ENCODE measurements around the gene CALML6. TPM values are rescaled to one million over a fixed set of nuclear protein-coding genes. Genes with fewer than 3 reads are reported as not detected.

The CALML6 gene
- total and polyA plus RNA-seq, 4 donors: 1.1 to 4.5 TPM; not detected in 2

DNA sequence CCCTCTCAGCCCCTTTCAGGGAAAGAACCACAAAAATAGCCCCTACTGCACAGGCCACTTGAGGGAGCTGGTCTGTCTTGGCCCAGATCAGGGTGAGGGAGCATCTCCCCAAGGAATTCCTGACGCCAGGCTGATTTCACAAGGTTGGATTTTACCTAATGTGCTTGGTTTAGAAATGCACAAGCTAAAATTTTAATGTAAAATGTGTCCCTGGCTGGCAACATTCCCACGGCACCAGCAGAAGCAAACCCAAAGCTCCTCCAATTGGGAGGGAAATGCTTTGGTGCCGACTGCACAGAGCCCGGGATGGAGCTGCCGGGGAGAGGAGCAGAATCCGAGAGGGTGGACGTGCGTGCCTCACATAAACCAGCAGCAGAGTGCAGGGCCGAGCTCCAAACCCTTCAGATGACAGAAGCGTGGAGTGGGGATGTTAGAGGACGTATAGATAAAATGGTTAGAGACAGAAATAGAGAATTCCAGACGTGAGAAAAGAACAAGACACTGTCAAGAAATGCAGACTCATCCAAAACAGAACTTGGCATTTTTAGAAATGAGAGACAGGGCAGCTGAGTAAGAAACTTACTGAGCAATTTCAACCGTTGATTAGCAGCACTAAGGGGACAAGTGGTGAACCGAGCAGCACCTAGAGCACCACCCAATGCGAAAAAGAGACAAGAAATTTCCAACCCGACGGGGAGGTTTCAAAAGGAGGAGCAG, 45.6 kb downstream of the CALML6 start:
- Histone ChIP-seq H3K4me1 (ENCODE audit: control insufficient read depth in 1 of 2, insufficient read depth in 2 of 2, low read length in 2 of 2) (no peaks in the 10 kb centered on the region), H3K27me3 (ENCODE audit: control insufficient read depth in 1 of 2, insufficient read depth in 2 of 2, low read length in 1 of 2) (no peaks in the 10 kb centered on the region), H3K9me3 (ENCODE audit: control insufficient read depth, low read length) (no peaks in the 10 kb centered on the region), H3K27ac (ENCODE audit: low read depth in 1 of 2, low read length in 2 of 2) (no peak overlapping the region), H3K36me3 (ENCODE audit: control insufficient read depth in 1 of 2, insufficient read depth in 2 of 2, low read length in 1 of 2) (no peaks in the 10 kb centered on the region), H3K4me3 (ENCODE audit: low read length in 2 of 2) (no peak overlapping the region)
- intact Hi-C loops (cut with DNase I): no loop called here
- DNase-seq (no peak), ATAC-seq (ENCODE audit: low FRiP score) (no peak)
- WGBS, 2 donors: 21 to 24% methylated on average over 17 of the region's 17 CpGs

- Histone ChIP-seq H3K27me3 (ENCODE audit: control insufficient read depth in 1 of 2, insufficient read depth in 2 of 2, low read length in 1 of 2) (no peaks in the 10 kb centered on the region), H3K36me3 (ENCODE audit: control insufficient read depth in 1 of 2, insufficient read depth in 2 of 2, low read length in 1 of 2) (no peaks in the 10 kb centered on the region), H3K9me3 (ENCODE audit: control insufficient read depth, low read length) (no peaks in the 10 kb centered on the region), H3K27ac (ENCODE audit: low read depth in 1 of 2, low read length in 2 of 2) (no peak overlapping the region), H3K4me3 (ENCODE audit: low read length in 2 of 2) (no peak overlapping the region), H3K4me1 (ENCODE audit: control insufficient read depth in 1 of 2, insufficient read depth in 2 of 2, low read length in 2 of 2) (no peaks in the 10 kb centered on the region)
- intact Hi-C loops (cut with DNase I): no loop called here
- no peak for ATAC-seq (ENCODE audit: low FRiP score)
- no peak for DNase-seq
- 75 to 77% methylated on average over 2 of the region's 2 CpGs for WGBS, 2 donors
Observed at GRCh38 chr1:1962752-1963151, 47.7 kb downstream of the CALML6 start.

- no peak for DNase-seq
- Histone ChIP-seq H3K36me3 (ENCODE audit: control insufficient read depth in 1 of 2, insufficient read depth in 2 of 2, low read length in 1 of 2) (no peaks in the 10 kb centered on the region), H3K9me3 (ENCODE audit: control insufficient read depth, low read length) (no peaks in the 10 kb centered on the region), H3K27ac (ENCODE audit: low read depth in 1 of 2, low read length in 2 of 2) (no peak overlapping the region), H3K27me3 (ENCODE audit: control insufficient read depth in 1 of 2, insufficient read depth in 2 of 2, low read length in 1 of 2) (no peaks in the 10 kb centered on the region), H3K4me3 (ENCODE audit: low read length in 2 of 2) (no peak overlapping the region), H3K4me1 (ENCODE audit: control insufficient read depth in 1 of 2, insufficient read depth in 2 of 2, low read length in 2 of 2) (no peaks in the 10 kb centered on the region)
- intact Hi-C loops (cut with DNase I): no loop called here
- ATAC-seq (ENCODE audit: low FRiP score): no peak
- 88% methylated on average over 17 of the region's 17 CpGs for WGBS, 2 donors
Observed at GRCh38 chr1:1963570-1963969, 48.5 kb downstream of the CALML6 start.

GRCh38 chr1:1964811-1965210, 49.8 kb downstream of the CALML6 start:
- DNase-seq: no peak
- Histone ChIP-seq H3K36me3 (ENCODE audit: control insufficient read depth in 1 of 2, insufficient read depth in 2 of 2, low read length in 1 of 2) (no peaks in the 10 kb centered on the region), H3K27ac (ENCODE audit: low read depth in 1 of 2, low read length in 2 of 2) (no peak overlapping the region), H3K27me3 (ENCODE audit: control insufficient read depth in 1 of 2, insufficient read depth in 2 of 2, low read length in 1 of 2) (no peaks in the 10 kb centered on the region), H3K4me1 (ENCODE audit: control insufficient read depth in 1 of 2, insufficient read depth in 2 of 2, low read length in 2 of 2) (no peaks in the 10 kb centered on the region), H3K4me3 (ENCODE audit: low read length in 2 of 2) (no peak overlapping the region), H3K9me3 (ENCODE audit: control insufficient read depth, low read length) (no peaks in the 10 kb centered on the region)
- intact Hi-C loops (cut with DNase I): no loop called here
- 77 to 80% methylated on average over 25 of the region's 25 CpGs for WGBS, 2 donors
- no peak for ATAC-seq (ENCODE audit: low FRiP score)

DNA sequence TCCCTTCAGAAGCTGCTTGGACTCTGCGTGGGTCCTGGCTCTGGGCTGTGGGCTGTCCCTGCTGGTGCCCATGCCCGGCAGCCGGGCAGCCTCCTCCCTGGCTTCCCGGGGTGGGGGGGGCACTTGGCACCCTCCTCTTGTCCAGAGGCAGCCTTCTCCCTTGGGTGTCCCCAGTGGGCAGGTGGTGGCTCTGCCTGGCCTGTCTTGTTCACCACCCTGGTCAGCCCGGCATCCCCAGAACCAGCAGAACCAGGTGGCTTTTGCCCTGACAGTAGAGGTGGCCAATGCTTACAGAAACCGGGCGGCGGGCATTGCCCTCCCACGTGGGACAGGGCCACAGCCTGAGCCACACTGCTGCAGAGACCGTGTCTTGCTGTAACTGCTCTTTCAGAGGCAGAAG, 50.5 kb downstream of the CALML6 start:
- no peak for DNase-seq
- Histone ChIP-seq H3K27me3 (ENCODE audit: control insufficient read depth in 1 of 2, insufficient read depth in 2 of 2, low read length in 1 of 2) (no peaks in the 10 kb centered on the region), H3K9me3 (ENCODE audit: control insufficient read depth, low read length) (no peaks in the 10 kb centered on the region), H3K4me1 (ENCODE audit: control insufficient read depth in 1 of 2, insufficient read depth in 2 of 2, low read length in 2 of 2) (no peaks in the 10 kb centered on the region), H3K4me3 (ENCODE audit: low read length in 2 of 2) (no peak overlapping the region), H3K36me3 (ENCODE audit: control insufficient read depth in 1 of 2, insufficient read depth in 2 of 2, low read length in 1 of 2) (no peaks in the 10 kb centered on the region), H3K27ac (ENCODE audit: low read depth in 1 of 2, low read length in 2 of 2) (no peak overlapping the region)
- WGBS, 2 donors: 55% methylated on average over 10 of the region's 10 CpGs
- ATAC-seq (ENCODE audit: low FRiP score): no peak
- intact Hi-C loops (cut with DNase I): no loop called here

DNA sequence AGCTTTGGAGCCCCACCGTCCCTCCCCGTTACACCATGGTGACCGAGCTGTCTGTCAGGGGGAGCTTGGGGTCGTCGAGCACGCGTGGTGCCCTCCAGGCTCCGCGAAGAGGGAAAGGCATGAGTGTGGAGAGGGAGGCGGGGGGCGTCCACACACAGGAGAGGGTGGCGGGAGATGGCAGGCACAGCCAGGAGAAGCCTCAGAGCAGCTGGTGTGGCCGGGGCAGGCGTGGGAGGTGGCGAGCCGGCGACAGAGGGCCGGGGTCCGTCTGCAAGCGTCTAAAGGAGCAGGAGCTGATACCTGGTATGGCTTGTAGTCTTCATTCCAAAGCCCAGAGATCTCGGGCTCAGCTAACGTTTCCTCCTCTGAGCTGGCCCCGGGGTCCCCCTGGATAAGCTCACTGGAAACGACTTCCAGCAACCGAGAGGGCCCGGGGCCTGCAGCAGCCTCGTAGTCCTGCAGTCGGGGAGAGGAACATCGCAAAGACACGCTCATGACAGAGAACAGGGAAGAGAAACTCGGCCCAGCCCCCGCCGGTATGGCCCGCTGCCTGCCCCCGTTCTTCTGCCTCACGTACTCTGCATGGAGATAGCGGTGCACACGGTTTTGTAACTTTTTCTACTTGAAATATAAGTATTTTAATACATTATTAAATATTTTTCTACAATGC, 51.1 kb downstream of the CALML6 start:
- H3K9me3 ChIP-seq (ENCODE audit: control insufficient read depth, low read length): no peaks in the 10 kb centered on the region
- no peaks in the 10 kb centered on the region for H3K27me3 ChIP-seq (ENCODE audit: control insufficient read depth in 1 of 2, insufficient read depth in 2 of 2, low read length in 1 of 2)
- H3K4me1 ChIP-seq (ENCODE audit: control insufficient read depth in 1 of 2, insufficient read depth in 2 of 2, low read length in 2 of 2): no peaks in the 10 kb centered on the region
- no peak for ATAC-seq (ENCODE audit: low FRiP score)
- no peaks in the 10 kb centered on the region for H3K36me3 ChIP-seq (ENCODE audit: control insufficient read depth in 1 of 2, insufficient read depth in 2 of 2, low read length in 1 of 2)
- DNase-seq: no peak
- H3K27ac ChIP-seq (ENCODE audit: low read depth in 1 of 2, low read length in 2 of 2): no peak overlapping the region
- intact Hi-C loops (cut with DNase I): no loop called here
- H3K4me3 ChIP-seq (ENCODE audit: low read length in 2 of 2): no peak overlapping the region
- WGBS, 2 donors: 52 to 54% methylated on average over 38 of the region's 38 CpGs

Other genes with a start within 250 kb of the CALML6 start
- 10 to 100 TPM; 25.2 to 53.5 TPM for gene SLC35E2B, start 222.5 kb upstream of the CALML6 start, total RNA-seq
- 10 to 100 TPM in 1 of 2 donors, 1 to 10 TPM in 1; 8.1 to 32.0 TPM for gene SLC35E2B, start 222.5 kb upstream of the CALML6 start, polyA plus RNA-seq
- 10 to 100 TPM; 52.7 to 53.1 TPM for gene CDK11A, start 190.9 kb upstream of the CALML6 start, total RNA-seq
- 10 to 100 TPM; 26.3 to 56.3 TPM for gene CDK11A, start 190.9 kb upstream of the CALML6 start, polyA plus RNA-seq
- gene NADK, start 136.8 kb upstream of the CALML6 start, total RNA-seq: 10 to 100 TPM; 76.0 to 79.2 TPM
- 10 to 100 TPM; 66.0 to 87.7 TPM for gene NADK, start 136.8 kb upstream of the CALML6 start, polyA plus RNA-seq
- gene GNB1, start 24.2 kb upstream of the CALML6 start, total RNA-seq: 100 to 1,000 TPM; 299 to 312 TPM
- gene GNB1, start 24.2 kb upstream of the CALML6 start, polyA plus RNA-seq: 100 to 1,000 TPM; 142 to 197 TPM
- not detected for gene TMEM52, start 4.0 kb downstream of the CALML6 start, total RNA-seq
- gene TMEM52, start 4.0 kb downstream of the CALML6 start, polyA plus RNA-seq: under 1 TPM in 1 of 2 donors, not detected in 1; 0.13 TPM
- gene CFAP74, start 88.5 kb downstream of the CALML6 start, total RNA-seq: under 1 TPM in 1 of 2 donors, not detected in 1; 0.36 TPM
- gene CFAP74, start 88.5 kb downstream of the CALML6 start, polyA plus RNA-seq: not detected
- gene GABRD, start 104.1 kb downstream of the CALML6 start, total RNA-seq: 1 to 10 TPM in 1 of 2 donors, under 1 TPM in 1; 0.49 to 1.2 TPM
- not detected for gene GABRD, start 104.1 kb downstream of the CALML6 start, polyA plus RNA-seq
- gene PRKCZ, start 135.2 kb downstream of the CALML6 start, total RNA-seq: 1 to 10 TPM; 3.2 to 5.2 TPM
- gene PRKCZ, start 135.2 kb downstream of the CALML6 start, polyA plus RNA-seq: 10 to 100 TPM in 1 of 2 donors, 1 to 10 TPM in 1; 1.5 to 23.2 TPM

Measured in aorta (tissue), 5 donors.